GM18499 (cell line): ENCODE results near the gene TSHZ2.

Source experiments
- ATAC-seq: cut with Tn5 transposase; IDR thresholded peaks from one replicate; pipeline ENCODE4 v1.9.1; 2021; ENCODE audit warnings: moderate number of reproducible peaks; ENCODE audit not compliant: insufficient read depth, unreplicated experiment

Gene TSHZ2

DNA sequence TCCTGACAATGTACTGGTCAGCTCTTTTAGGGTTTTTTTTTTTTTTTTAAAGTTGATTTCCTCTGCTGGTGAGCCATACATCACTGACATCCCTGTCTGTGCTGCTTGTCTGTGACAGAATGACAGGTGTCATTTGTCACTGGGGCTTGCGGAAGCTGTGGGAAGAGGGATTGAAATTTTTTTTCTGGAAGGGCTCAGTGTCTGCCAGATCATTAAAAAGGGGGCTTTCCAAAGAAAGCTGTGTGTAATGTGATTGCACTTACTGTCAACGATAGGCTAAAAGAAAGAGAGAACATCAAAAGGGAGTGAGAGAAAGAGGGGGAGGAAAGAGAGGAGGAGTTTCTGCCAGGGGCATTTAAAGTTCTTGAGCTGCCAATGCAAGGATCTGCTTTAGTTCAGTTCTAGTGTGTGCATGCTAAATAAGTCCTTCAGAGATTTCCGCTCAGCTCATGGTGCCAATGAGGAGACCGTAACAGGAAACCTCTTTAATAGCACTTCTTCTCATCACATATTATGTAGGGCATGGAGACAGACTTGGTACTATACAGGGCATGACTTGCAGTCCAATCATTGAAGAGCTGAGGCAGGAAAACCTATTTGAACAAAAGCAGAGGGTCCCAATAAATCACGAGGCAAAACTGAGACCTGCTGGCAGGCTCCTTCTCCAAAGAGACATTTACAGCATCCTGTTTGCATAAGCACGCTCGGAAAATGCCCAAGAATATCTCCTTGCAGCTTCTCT, 177.2 kb downstream of the TSHZ2 start:
- ATAC-seq: no peak

DNA sequence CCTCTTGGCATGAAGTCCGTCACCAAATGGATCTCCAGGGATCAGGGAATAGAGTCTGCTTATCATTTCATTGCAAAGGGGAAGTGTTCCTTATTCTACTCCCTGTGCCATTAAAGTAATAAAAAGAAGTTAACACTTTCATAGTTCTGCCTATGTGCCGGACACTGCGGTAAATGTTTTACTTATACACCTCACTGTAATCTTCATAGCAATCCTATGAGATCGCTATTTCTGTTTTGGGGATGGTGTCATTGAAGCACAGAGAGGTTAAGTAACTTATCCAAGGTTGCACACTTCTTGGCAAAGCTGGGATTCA, 177.7 kb downstream of the TSHZ2 start:
- ATAC-seq: no peak

DNA sequence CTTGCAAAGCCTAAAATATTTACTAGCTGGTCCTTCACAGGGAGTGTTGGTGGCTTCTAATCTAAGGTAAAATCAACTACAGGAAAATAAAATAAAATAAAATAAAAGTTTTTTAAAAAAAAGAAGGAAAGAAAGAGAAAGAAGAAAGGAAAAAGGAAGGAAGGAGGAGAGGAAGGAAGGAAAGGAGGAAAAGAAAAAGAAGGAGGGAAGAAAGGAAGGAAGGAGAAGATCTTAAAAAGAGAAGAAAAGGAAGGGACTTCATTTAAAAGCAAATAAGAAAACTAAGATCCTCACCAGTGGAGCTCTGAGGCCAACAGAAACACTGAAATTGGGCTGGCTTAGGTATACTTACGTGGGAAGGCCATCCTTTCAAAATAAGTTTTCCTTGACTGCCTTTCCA, 178.4 kb downstream of the TSHZ2 start:
- no peak for ATAC-seq

DNA sequence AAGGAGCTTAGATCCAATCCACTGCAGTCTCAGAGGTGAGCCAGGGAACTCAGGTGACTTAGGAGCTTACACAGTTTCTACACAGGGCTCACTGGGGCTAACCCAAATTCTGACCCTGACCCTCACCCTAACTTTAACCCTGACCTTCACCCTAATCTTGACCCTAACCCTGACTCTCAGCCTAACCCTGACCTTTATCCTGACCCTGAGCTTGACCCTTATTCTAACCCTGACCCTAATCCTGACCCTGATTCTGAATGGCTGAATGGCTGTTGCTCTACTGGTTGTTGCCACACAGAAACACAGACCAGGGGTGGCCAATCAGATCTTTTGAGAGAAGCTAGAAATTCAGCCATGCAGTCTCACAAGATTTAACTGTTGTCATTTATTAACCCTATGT, 180.1 kb downstream of the TSHZ2 start:
- no peak for ATAC-seq

DNA sequence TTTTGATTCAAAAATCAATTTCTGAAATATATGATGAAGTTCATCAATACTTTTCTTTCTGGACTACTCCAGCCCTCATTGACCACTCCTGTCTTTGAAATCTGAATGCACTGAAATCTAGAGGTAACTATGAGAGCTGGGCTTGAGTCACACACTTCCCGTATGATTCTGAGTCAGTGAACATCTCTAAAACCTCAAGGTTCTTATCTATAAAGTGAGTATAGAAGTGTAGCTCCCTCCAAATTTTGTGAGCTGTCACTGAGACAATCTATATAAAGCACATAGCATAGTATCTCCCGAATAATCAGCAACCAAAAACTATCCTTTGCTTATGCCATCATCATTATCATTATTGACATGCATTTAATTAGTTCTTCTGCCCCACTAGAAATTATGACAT, 182.4 kb downstream of the TSHZ2 start:
- peak; percentile 48 for ATAC-seq

DNA sequence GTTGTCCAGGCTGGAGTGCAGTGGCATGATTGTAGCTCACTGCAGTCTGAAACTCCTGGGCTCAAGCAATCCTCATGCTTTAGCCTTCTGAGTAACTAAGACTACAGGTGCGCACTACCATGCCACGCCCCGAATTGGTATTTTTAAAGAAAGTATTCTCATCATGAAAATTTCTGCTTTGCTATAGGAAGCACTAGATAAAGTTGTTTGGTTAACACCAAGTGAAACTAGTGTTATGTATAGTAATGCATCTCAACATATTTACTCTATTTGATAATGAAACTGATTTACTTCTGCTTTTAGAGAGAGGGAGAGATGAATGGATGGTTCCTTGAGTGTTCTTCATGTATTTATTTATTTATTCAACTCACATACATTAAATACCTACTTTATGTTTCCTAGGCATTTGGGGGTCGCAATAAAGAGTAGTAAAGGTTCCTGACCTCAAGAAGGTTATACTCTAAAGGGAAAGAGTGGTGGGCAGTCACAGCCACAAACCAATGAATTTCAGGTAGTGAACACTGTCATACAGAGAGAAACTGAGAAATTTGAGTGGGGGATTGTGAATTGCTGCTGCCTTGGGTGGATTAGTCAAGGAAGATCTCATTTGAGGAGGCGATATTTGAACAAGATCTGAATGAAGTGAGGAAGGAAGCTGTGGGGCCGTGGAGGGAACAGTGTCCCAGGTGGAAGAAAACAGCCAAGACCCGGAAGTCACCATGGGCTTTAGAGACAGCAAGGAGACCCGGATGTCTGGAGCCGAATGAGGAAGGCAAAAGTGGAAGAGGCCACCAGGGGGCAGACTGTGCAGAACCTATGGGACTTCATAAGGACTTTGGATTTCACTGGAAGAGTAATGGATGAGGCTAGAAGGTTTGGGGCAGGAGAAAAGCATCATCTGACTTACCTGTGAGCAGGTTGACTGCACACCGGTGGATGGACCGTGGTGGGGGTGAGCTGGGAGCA, 185.6 kb downstream of the TSHZ2 start:
- peak; percentile 76 for ATAC-seq

DNA sequence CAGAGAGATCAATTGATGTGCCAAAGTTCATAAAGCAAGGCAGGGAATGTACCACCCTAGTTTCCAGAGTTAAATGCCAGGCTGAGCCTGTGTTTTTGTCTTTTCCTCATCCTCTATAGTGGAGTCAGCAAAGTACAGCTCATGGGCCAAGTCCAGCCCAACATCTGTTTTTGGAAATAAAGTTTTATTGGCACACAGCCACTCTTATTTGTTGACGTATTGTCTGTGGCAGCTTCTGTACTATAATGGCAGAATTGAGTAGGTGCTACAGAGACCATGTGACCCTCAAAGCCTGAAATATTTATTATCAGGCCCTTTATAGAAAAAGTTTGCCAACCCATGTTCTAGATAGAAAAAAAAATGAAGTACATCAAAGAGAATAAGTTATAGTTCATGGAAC, 187.0 kb downstream of the TSHZ2 start:
- ATAC-seq: no peak

DNA sequence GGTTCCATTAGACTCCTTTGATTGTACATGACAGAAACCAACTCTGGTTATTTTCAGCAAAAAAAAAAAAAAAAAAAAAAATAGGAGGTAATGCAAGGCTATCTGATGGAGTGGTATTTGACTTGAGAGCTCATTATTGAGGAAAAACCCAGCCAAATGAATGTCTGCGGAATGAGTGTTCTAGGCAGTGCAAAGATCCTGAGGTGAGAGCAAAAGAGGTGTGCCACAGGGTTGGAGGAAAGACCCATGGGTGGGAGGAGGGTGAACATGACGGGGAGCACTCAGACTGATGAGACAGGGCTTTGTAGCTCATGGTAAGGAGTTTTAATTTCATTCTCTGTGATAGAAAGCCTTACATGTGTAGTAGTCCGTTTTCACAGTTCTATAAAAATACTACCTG, 188.9 kb downstream of the TSHZ2 start:
- no peak for ATAC-seq

DNA sequence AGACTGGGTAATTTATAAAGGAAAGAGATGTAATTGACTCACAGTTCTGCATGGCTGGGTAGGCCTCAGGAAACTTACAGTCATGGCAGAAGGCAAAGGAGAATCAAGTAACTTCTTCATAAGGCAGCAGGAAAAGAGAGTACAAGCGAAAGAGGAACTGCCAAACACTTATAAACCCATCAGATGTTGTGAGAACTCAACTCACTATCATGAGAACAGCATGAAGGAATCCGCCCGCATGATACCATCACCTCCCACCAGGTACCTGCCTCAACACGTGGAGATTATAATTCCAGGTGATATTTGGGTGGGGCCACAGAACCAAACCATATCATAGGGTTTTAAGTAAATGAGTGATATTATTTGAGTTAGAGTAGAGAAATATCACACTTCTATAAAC, 189.3 kb downstream of the TSHZ2 start:
- no peak for ATAC-seq

DNA sequence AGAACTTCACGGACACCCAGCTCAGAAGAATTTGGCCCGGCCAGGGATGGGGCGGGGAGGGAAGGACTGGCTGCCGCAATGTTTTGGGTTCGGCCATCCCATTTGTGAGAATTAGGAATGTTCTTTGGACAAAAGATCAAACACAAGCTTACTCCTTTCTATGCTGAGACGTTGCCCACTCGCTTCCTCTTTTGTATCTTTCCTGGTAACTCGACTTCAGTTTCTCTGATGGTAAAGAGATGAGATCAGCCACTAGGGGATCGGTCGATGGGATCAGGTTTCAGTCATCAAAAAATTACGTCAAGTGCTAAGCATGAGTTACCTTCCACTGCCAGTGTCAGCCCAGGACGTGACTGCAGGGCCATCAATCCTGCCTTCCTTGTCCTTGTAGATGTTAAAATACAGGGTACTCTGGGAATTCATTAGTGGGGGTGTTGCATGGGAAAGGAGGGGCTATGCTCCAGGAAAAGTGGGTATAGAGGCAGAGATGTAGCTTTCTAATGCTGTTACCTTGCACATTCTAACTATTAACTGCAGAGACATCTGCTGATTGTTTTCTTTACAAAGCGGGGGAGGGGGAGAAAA, 190.2 kb downstream of the TSHZ2 start:
- ATAC-seq: no peak

DNA sequence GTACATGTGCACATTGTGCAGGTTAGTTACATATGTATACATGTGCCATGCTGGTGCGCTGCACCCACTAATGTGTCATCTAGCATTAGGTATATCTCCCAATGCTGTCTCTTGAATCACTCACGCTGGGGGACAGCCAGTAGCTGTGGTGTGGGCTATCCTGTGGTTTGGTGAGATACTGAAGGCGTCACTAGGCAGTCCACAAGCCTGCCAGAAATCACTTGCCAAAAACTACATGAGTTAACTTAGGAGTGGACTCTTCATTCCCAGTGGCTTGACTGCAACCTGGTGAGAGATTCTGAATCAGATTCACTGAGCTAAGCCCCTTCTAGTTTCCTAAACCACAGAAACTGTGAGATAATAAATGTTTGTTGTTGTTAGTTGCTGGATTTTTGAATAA, 191.3 kb downstream of the TSHZ2 start:
- ATAC-seq: no peak

DNA sequence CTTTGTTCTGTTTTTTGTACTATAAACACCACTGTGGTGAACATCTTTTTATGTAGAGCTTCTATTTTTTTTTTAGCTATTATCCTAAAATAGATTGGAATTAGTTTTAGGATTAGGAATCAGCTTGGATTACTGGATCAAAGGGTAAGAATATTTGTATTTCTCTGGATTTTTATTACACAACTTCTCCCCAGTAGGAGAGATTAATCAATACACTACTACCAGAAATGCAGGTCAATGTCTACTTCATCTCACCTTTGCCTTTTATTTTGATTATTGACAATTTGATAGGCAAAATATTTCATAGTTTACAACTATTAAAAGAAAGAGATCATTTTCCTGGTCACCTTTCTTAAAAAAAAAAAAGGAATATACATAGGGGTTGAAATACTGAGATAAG, 191.9 kb downstream of the TSHZ2 start:
- ATAC-seq: no peak

DNA sequence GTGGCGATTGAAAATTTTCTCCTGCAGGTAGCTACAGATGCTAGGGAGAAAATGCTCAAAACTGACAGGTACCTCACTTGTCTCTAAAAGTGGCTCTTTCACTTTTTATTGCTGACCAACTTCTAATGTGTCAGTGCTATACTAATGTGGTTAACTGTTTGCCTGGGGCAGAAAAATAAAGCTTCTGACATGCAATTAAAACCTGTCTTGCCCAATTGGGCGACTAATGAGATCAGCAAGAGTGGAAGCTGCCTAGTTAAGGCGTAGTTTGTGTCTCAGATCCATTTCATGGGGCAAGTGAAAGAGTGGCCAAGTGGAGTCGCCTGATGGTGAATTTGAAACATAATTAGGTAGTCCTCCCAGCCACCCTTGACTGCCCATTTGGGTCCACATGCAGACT, 193.3 kb downstream of the TSHZ2 start:
- ATAC-seq: no peak

DNA sequence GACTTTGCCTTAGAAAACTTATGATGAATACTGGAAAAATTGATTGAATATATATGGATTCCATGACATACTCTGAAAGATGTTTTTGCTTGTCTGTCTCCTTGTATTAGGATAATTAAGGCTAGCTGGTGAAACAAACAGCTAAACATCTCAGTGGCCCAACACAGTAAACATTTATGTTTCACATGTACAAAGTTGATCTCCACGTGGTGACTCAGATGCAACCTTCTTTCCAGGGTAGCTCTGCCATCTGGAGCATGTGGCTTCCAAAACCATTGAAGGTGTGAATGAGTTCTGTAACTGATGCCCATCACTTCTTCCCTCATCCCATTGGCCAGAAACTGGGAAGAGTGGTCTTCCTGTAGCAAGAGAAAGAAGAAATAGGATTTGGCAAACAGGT, 196.3 kb downstream of the TSHZ2 start:
- ATAC-seq: no peak

DNA sequence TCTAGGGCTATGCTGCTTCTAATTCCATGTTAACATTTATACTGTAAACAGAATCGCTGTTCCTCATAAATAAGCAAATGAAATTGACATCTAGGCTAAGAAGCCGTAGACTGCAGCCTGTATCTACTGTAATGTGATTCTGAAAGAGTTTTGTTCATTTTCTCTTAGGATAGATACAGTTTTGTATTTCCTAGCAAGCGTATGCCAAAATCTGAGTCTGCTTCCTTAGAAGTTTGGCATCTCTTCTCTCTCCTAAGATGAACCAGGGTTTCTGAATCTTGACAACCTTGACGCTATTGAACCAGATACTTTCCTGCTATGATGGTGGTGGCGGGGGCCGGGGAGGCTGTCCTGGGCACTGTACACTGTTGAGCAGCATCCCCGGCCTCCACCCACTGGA, 198.0 kb downstream of the TSHZ2 start:
- no peak for ATAC-seq

DNA sequence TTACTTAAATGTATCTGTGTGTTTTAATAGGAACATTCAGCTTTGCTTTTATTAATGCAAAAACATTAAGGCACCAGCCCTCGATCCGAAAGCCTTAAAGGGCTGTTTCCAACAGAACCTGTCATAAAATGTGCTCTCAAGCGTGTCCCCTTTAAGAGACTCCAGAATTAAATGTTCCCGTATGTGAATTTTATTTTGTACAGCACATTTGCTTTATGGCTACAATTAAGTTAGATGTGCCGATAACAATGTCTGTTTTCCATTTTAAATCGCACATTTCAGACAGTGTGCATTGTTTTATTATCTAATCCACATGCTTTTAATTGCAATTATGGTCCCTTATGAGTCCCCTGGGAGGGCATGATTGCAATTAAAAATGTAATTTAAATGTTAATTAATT, 198.9 kb downstream of the TSHZ2 start:
- no peak for ATAC-seq

DNA sequence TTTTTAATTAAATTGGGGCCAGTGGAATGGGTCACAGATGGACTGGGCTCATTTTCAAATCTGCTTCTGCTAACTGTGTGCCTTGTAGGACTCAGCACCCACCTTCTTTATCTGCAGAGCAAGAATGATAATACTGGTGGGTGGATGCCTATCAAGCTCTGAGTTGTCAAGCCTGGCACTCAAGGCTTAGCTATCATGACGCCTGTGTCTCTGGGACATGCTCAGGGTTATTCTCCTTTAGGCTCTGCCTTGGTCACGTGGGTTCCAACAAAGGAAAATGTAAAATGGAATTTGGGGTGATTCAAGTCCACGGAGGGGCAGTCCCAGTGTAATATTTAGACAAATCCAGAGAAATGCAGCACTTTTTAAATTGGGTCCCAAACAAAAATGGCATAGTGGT, 202.3 kb downstream of the TSHZ2 start:
- ATAC-seq: no peak

DNA sequence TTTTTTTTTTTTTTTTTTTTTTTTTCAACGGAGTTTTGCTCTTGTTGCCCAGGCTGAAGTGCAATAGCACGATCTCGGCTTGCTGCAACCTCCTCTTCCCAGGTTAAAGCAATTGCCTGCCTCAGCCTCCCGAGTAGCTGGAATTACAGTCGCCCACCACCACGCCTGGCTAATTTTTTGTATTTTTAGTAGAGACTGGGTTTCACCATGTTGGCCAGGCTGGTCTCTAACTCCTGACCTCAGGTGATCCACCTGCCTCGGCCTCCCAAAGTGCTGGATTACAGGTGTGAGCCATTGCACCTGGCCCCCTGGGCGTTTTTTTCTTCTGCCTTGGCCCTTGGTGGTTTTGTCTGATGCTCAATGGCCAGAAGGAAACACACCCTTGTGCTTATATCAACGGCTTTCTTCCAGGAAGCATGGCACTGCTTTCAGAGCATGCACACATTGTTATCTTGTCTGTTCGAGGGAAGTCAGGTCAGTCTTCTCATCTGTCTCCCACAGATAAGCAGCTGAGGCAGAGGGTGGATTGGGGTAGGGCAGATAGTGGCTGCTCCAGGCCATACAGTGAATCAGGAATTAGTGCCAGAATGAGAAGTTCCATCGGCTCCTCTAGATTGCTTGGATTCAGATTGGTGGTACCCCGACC, 203.1 kb downstream of the TSHZ2 start:
- ATAC-seq: no peak

DNA sequence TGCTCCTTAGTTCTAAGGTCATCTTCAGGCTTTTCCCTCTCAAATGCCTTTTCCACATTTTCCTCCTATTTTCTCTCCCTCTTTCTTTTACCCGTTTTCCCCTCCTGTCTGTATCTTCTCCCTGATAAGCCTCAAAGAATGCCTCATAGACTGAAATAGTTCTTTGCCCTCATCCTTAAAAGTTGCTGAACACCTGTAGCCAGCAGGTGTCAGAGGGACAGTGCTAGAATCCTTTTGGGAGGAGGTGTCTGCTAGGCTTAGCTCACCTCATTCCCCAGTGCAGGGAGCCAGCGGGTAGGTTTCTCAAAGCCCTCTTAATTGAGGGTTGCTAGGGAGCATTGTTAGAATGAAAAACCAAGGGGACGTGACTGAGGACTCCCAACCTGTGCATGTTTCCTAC, 204.0 kb downstream of the TSHZ2 start:
- ATAC-seq: no peak

DNA sequence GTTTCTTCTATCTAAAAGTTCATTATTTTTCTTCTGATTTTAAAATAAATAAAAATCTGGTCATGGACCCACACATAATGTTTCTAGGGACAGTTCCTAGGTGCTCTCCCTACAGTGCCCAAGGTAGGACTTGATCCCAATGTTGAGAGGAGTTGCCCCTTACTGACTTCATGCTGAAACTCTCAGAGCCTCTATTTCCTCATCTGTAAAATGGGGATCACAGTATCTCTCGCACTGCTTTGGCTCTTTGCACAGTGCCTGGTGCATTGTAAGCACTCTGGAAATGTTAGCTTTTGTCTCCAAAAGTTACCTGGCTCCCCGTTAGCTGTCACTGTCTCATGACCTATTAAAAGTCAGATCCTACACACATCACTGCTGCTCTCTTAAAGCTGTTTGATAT, 205.5 kb downstream of the TSHZ2 start:
- ATAC-seq: no peak

DNA sequence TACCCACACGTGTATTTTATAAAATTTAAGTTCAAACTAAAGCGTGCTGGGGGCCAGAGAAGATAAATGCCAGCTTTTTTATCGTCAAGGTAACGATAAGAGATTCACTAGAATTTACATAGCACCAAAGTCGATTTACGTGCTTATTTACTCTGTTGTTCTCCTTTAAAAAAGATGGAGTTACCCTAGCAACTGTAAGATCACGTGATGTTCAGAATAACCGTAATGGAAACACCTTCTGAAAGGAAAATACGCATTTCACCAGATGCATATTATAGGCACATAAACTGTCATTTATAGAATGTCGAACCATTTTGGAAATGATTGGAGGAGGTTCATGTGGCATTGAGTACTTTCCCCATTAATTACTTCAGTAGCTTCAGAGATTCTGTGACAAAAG, 207.6 kb downstream of the TSHZ2 start:
- ATAC-seq: no peak
